Daoy (cell line): ENCODE measurements around the gene NUP88. TPM values are rescaled to one million over a fixed set of nuclear protein-coding genes. Genes with fewer than 3 reads are reported as not detected.
A peak's percentile ranks its signal among the peaks of the same experiment; 100 is the strongest.
"Not testable (repeated sequence)": the region's sequence is repeated elsewhere in the genome, so short reads cannot be mapped to it uniquely, and the experiment has no call there.

ENCODE experiments used
- DNase-seq: peaks from one replicate; pipeline ENCODE4 v3.0.0-alpha.2; 2015; ENCODE audit warnings: low read depth
- total RNA-seq: library from RNA; depleted of rRNA; stranded (reverse); fragments of >200 nt; shearing (Covaris generic); gene quantifications from 2 replicates; pipeline ENCODE4 v1.2.3, GENCODE V29; 2014; rRNA removed

NUP88 gene
- total RNA-seq, result 192 and 198 TPM in 2 replicates

GRCh38 chr17:5419356-5419958 lies at the start of gene NUP88:
NUP88 (minus strand) TSS chr17:5419662; CDS start chr17:5419650, 12 bp downstream.
- DNase-seq, result peak; percentile 99

- DNase-seq, result no peak
Measured at GRCh38 chr17:5468075-5468473, 48.6 kb upstream of the NUP88 start.

GRCh38 chr17:5467416-5467815 lies 48.0 kb upstream of the NUP88 start:
- no peak for DNase-seq

GRCh38 chr17:5466295-5466694 lies 46.8 kb upstream of the NUP88 start:
- DNase-seq, result no peak

- DNase-seq, result no peak
Measured at GRCh38 chr17:5464717-5465507, 45.5 kb upstream of the NUP88 start.

GRCh38 chr17:5446786-5447185 lies 27.3 kb upstream of the NUP88 start:
- DNase-seq, result no peak

- DNase-seq, result no peak
Measured at GRCh38 chr17:5444209-5444608, 24.7 kb upstream of the NUP88 start.

GRCh38 chr17:5443728-5444127 lies 24.3 kb upstream of the NUP88 start:
- DNase-seq, result no peak

- DNase-seq, result no peak
Measured at GRCh38 chr17:5439446-5439764, 19.9 kb upstream of the NUP88 start.

GRCh38 chr17:5438716-5439445 lies 19.4 kb upstream of the NUP88 start, which contains the start of gene C1QBP:
C1QBP (minus strand) TSS chr17:5439155; CDS start chr17:5439073, 82 bp downstream.
- peak; percentile 94 for DNase-seq

- DNase-seq, result peak; percentile 18
Measured at GRCh38 chr17:5437721-5438317, 18.4 kb upstream of the NUP88 start.

- DNase-seq, result not testable (repeated sequence)
Measured at GRCh38 chr17:5435781-5436315, 16.4 kb upstream of the NUP88 start.

- no peak for DNase-seq
Measured at GRCh38 chr17:5434984-5435383, 15.5 kb upstream of the NUP88 start.

GRCh38 chr17:5431949-5432556 lies 12.6 kb upstream of the NUP88 start:
- DNase-seq, result no peak

- not testable (repeated sequence) for DNase-seq
Measured at GRCh38 chr17:5431234-5431633, 11.8 kb upstream of the NUP88 start.

GRCh38 chr17:5430413-5430999 lies 11.0 kb upstream of the NUP88 start:
- DNase-seq, result no peak

GRCh38 chr17:5429191-5429887 lies 9.9 kb upstream of the NUP88 start:
- DNase-seq, result no peak

GRCh38 chr17:5425826-5426225 lies 6.4 kb upstream of the NUP88 start:
- no peak for DNase-seq

GRCh38 chr17:5424909-5425308 lies 5.4 kb upstream of the NUP88 start:
- DNase-seq, result no peak

GRCh38 chr17:5422505-5422904 lies 3.0 kb upstream of the NUP88 start:
- peak; percentile 67 for DNase-seq
